ENCODE data around the gene MAPK8IP1.
"Not testable (repeated sequence)": the region's sequence is repeated elsewhere in the genome, so short reads cannot be mapped to it uniquely, and the experiment has no call there.

GRCh38 chr11:45900175-45900800 is 14.8 kb downstream of the MAPK8IP1 start:
- TF ChIP-seq CTCF (IDR thresholded peaks at IDR 0.05), result not testable (repeated sequence)
- peak in 1 of 2 donors; percentile 28 for TF ChIP-seq POLR2A (IDR thresholded peaks at IDR 0.05)

All from adrenal gland (tissue), 5 donors.